Mucosa of rectum (tissue), 2 donors: ENCODE results near the gene PTPN20.

ENCODE experiments used
- H3K27ac ChIP-seq, 2 donors: one replicate each; pipeline ENCODE4 v1.7.0; 2013; ENCODE audit warnings: inconsistent platforms in 2 of 2, low read depth in 2 of 2, low read length in 2 of 2
- H3K27me3 ChIP-seq, 2 donors: one replicate each; pipeline ENCODE4 v1.7.0; 2013; ENCODE audit warnings: low read length in 2 of 2; ENCODE audit not compliant: control insufficient read depth in 2 of 2, insufficient read depth in 2 of 2
- H3K36me3 ChIP-seq, 2 donors: one replicate each; pipeline ENCODE4 v1.7.0; 2013; ENCODE audit warnings: low read length in 2 of 2; ENCODE audit not compliant: control insufficient read depth in 2 of 2, insufficient read depth in 2 of 2
- H3K4me1 ChIP-seq, 2 donors: one replicate each; pipeline ENCODE4 v1.7.0; 2013; ENCODE audit warnings: low read length in 2 of 2, mild to moderate bottlenecking in 1 of 2; ENCODE audit not compliant: control insufficient read depth in 2 of 2, insufficient read depth in 2 of 2
- H3K4me3 ChIP-seq, 2 donors: one replicate each; pipeline ENCODE4 v1.7.0; 2013; ENCODE audit warnings: low read length in 2 of 2
- H3K9ac ChIP-seq, 2 donors: one replicate each; pipeline ENCODE4 v1.7.0; 2013; ENCODE audit warnings: low read length in 2 of 2, low read depth in 1 of 2, mild to moderate bottlenecking in 1 of 2
- H3K9me3 ChIP-seq, 2 donors: one replicate each; pipeline ENCODE4 v1.7.0; 2013; ENCODE audit warnings: low read length in 2 of 2; ENCODE audit not compliant: control insufficient read depth in 2 of 2
- donor health status: healthy.
- donor health status: Normal muscosa, but diverticular disease.

PTPN20 gene

GRCh38 chr10:47027108-47027783, 116.0 kb downstream of the PTPN20 start:
- H3K4me3 ChIP-seq: no peak overlapping the region
- H3K9ac ChIP-seq: no peak overlapping the region
- H3K27me3 ChIP-seq: no peaks in the 10 kb centered on the region
- H3K4me1 ChIP-seq: peaks cover 0 to 4% of the 10 kb centered on the region in 2 donors
- H3K27ac ChIP-seq: no peak overlapping the region
- H3K36me3 ChIP-seq: no peaks in the 10 kb centered on the region
- no peaks in the 10 kb centered on the region for H3K9me3 ChIP-seq

DNA sequence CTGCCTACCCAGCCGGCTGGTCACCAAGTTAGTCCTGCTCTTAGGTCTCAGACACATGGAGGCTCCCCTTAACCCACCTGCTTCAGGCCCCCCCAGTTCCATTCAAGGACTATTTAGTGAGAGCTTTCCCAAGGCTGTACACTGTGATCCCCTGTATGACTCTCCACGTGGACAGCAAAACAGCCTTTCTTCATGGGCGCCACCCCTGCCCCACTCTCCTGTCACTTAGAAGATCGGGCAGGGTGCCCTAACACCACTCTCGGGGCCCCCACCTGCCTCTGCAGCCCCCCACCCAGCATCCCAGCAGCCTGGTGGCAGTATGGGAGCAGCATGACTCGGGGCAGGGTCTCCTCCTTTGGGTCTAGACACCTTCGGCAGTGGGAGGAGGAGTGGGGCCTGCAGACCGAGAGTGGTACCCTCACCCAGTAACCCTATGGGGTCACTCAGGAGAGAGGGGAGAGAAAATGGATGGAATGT, 116.6 kb downstream of the PTPN20 start:
- Histone ChIP-seq H3K36me3 (no peaks in the 10 kb centered on the region), H3K9me3 (no peaks in the 10 kb centered on the region), H3K4me3 (no peak overlapping the region), H3K9ac (no peak overlapping the region), H3K4me1 (no peaks in the 10 kb centered on the region), H3K27me3 (no peaks in the 10 kb centered on the region), H3K27ac (no peak overlapping the region)

DNA sequence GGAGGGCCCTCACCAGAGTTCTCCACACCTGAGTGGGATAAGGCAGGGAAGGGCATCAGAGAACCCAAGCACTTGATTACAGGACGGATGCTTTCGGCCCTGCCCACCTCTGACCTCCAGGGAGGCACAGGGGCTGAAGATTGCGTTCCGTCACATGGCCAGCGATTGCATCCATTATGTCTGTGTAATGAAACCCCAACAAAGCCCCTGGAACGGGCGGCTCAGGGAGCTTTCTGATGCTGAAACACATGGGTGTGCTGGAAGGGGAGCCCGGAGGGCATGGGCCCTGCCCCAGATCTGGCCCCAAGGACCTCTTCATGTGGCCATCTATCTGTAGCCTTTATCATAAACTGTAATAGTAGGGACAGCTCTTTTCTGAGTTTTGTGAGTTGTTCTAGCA, 117.2 kb downstream of the PTPN20 start:
- H3K9me3 ChIP-seq: no peaks in the 10 kb centered on the region
- H3K4me1 ChIP-seq: no peaks in the 10 kb centered on the region
- no peaks in the 10 kb centered on the region for H3K27me3 ChIP-seq
- no peak overlapping the region for H3K9ac ChIP-seq
- no peak overlapping the region for H3K27ac ChIP-seq
- H3K36me3 ChIP-seq: no peaks in the 10 kb centered on the region
- no peak overlapping the region for H3K4me3 ChIP-seq

DNA sequence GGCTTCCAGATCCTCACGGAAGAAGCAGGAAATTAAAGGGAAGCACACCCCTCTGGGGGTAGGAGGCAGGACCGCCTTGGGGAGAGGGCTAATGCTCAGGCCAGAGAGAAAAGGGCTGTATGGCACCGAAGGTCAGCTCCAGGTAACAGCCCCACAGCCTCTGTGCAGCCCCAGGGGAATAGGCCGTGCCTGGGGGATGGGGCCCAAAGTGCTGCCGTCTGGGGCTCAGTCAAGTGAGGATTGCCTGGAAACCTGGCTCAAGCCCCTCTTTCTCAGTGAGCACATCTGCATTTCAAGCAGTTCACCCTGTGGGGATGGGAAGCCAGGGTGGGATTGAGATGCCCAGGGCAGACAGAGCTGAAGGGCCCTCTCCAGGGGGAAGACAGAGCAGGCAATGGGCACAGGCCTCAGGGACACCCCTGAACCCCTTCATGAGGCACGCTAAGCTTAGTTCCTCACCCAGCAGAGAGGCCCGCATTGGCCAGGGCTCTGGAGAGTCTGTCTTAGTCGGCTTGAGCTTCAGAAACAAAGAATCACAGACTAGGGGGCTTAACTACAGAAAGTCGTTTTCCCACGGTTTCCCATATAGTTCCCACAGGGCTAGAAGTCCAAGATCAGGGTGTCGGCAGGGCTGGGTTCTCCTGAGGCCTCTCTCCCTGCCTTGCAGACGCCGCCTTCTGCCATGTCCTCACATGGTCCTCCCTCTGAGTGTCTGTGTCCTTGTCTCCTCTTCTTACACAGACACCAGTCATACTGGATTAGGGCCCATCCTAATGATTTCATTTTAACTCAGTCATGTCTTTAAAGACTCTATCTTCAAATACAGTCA, 118.2 kb downstream of the PTPN20 start:
- no peak overlapping the region for H3K9ac ChIP-seq
- no peaks in the 10 kb centered on the region for H3K4me1 ChIP-seq
- no peak overlapping the region for H3K4me3 ChIP-seq
- H3K27me3 ChIP-seq: no peaks in the 10 kb centered on the region
- no peak overlapping the region for H3K27ac ChIP-seq
- H3K9me3 ChIP-seq: no peaks in the 10 kb centered on the region
- no peaks in the 10 kb centered on the region for H3K36me3 ChIP-seq

GRCh38 chr10:47030191-47030703, 119.0 kb downstream of the PTPN20 start:
- no peak overlapping the region for H3K9ac ChIP-seq
- no peaks in the 10 kb centered on the region for H3K4me1 ChIP-seq
- no peaks in the 10 kb centered on the region for H3K9me3 ChIP-seq
- no peaks in the 10 kb centered on the region for H3K27me3 ChIP-seq
- H3K27ac ChIP-seq: no peak overlapping the region
- no peaks in the 10 kb centered on the region for H3K36me3 ChIP-seq
- no peak overlapping the region for H3K4me3 ChIP-seq

- Histone ChIP-seq H3K9ac (no peak overlapping the region), H3K4me3 (no peak overlapping the region), H3K4me1 (no peaks in the 10 kb centered on the region), H3K27ac (no peak overlapping the region), H3K9me3 (no peaks in the 10 kb centered on the region), H3K27me3 (no peaks in the 10 kb centered on the region), H3K36me3 (no peaks in the 10 kb centered on the region)
Measured at GRCh38 chr10:47031211-47031900, 120.1 kb downstream of the PTPN20 start.

DNA sequence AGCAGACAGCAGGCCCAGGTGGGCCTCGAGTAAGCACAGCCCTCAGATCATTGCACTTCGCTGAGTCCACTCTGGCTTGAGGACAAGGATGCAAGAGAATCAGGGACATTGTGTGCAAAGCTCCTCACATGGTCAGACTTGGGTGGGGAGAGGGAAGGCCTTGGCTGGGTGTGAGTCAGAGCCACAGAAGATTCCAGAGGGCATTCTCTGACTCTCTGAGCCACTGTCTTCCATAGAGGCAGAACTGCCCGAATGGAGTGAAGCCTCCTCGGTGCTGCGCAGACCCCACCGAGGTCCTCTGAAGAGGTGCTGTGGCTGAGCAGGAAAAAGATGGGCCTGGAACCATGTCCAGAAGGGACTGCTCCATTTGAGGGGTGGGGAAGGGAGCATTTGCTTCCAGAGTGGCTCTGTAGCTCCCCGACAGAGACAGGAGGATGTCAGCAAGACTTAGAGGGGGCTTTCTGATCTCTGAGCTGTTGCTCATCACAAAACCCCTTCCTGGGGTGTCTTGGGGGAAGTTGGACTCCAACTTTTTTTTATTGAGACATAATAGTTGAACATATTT, 120.8 kb downstream of the PTPN20 start:
- no peak overlapping the region for H3K4me3 ChIP-seq
- H3K9me3 ChIP-seq: no peaks in the 10 kb centered on the region
- no peak overlapping the region for H3K9ac ChIP-seq
- H3K27ac ChIP-seq: no peak overlapping the region
- no peaks in the 10 kb centered on the region for H3K27me3 ChIP-seq
- H3K4me1 ChIP-seq: no peaks in the 10 kb centered on the region
- H3K36me3 ChIP-seq: no peaks in the 10 kb centered on the region

- Histone ChIP-seq H3K9ac (no peak overlapping the region), H3K4me3 (no peak overlapping the region), H3K36me3 (no peaks in the 10 kb centered on the region), H3K9me3 (no peaks in the 10 kb centered on the region), H3K27ac (no peak overlapping the region), H3K27me3 (no peaks in the 10 kb centered on the region), H3K4me1 (no peaks in the 10 kb centered on the region)
Measured at GRCh38 chr10:47033081-47033480, 121.9 kb downstream of the PTPN20 start.

- Histone ChIP-seq H3K9ac (no peak overlapping the region), H3K4me1 (no peaks in the 10 kb centered on the region), H3K27me3 (no peaks in the 10 kb centered on the region), H3K4me3 (no peak overlapping the region), H3K36me3 (no peaks in the 10 kb centered on the region), H3K9me3 (no peaks in the 10 kb centered on the region), H3K27ac (no peak overlapping the region)
Measured at GRCh38 chr10:47033541-47034270, 122.5 kb downstream of the PTPN20 start.
